Omental fat pad (tissue), 4 donors: Measurements from ENCODE around the gene CAST. TPM values are rescaled to one million over a fixed set of nuclear protein-coding genes. Genes with fewer than 3 reads are reported as not detected.

Source experiments
- ATAC-seq: fragments of 150-250 bp; one replicate; pipeline ENCODE4 v1.9.1; 2016; ENCODE audit warnings: mild to moderate bottlenecking, moderate library complexity; ENCODE audit not compliant: low FRiP score
- DNase-seq: peaks from one replicate; pipeline ENCODE4 v3.0.0-alpha.2; 2019; ENCODE audit warnings: low spot score
- total RNA-seq, 4 donors: library from RNA; depleted of rRNA; stranded (reverse); fragments of >200 nt; gene quantifications; one replicate each; pipeline ENCODE4 v1.1.0, GENCODE V29; 2016
- TF ChIP-seq, protein P1 (sequence below), 3 donors: fragments of 450-650 bp; IDR thresholded peaks; one replicate each; pipeline ENCODE4 v1.5.1; 2016 to 2017; ENCODE audit warnings: antibody characterized with exemption in 3 of 3, mild to moderate bottlenecking in 3 of 3, moderate library complexity in 2 of 3

The CAST gene
- total RNA-seq, 4 donors from 2014 or later: 224 to 362 (median 285) TPM

GRCh38 chr5:96651948-96652753 lies 10.0 kb upstream of the CAST start:
- no peak for DNase-seq
- no peak for ATAC-seq
- TF ChIP-seq, protein P1, sequence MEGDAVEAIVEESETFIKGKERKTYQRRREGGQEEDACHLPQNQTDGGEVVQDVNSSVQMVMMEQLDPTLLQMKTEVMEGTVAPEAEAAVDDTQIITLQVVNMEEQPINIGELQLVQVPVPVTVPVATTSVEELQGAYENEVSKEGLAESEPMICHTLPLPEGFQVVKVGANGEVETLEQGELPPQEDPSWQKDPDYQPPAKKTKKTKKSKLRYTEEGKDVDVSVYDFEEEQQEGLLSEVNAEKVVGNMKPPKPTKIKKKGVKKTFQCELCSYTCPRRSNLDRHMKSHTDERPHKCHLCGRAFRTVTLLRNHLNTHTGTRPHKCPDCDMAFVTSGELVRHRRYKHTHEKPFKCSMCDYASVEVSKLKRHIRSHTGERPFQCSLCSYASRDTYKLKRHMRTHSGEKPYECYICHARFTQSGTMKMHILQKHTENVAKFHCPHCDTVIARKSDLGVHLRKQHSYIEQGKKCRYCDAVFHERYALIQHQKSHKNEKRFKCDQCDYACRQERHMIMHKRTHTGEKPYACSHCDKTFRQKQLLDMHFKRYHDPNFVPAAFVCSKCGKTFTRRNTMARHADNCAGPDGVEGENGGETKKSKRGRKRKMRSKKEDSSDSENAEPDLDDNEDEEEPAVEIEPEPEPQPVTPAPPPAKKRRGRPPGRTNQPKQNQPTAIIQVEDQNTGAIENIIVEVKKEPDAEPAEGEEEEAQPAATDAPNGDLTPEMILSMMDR (IDR thresholded peaks at IDR 0.05): no peak

DNA sequence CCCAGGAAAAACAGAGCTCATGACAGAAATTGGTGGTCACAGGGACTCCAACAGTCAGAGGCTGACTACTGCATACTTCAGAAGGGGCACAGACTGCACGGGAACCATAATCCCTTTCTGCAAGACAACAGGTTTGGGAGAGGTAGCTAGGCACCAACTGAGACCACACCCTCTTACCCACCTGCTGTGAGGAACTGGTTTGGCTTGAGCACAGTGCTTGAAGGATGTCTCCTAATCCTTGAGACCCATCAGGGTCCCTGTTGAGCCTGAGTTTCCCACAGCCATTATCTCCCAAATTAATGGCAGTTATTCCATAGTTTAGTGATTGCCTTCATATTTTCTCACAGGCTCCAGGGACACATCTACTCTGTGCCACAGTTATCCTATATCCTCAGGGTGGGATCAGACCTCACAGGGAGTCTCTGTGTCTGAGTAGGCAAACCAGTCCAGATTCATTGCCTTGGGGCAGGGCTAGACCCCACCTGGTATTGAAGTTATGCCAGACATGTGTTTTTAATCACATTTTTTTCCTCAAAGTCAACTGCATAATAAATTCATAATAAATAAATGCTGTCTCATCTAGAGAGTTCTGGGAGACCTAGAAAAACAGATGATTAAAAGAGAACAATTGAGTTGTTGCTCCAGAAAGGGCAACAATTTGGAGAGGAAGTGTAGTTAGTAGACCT lies 9.3 kb upstream of the CAST start:
- DNase-seq (no peak), ATAC-seq (no peak)
- TF ChIP-seq, protein P1 (IDR thresholded peaks at IDR 0.05): no peak

DNA sequence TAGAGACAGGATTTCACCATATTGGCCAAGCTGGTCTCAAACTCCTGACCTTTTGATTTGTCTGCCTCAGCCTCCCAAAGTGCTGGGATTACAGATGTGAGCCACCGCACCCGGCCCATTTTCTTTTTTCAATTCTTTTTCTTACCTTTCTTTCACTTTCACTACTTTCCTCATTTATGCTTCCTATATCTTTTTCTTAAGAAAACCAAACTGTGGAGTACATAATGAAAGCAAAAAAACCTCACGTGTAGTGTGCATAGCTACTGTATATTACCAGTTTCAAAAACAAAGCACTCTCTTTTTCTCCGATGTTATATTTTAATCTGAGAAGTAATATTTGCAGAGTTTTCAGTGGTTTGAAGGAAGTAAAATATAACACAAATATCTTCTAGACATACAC lies 8.0 kb upstream of the CAST start:
- TF ChIP-seq, protein P1 (IDR thresholded peaks at IDR 0.05): no peak
- no peak for DNase-seq
- ATAC-seq: no peak

- DNase-seq (no peak), ATAC-seq (no peak)
- TF ChIP-seq, protein P1 (IDR thresholded peaks at IDR 0.05): no peak
Observed at GRCh38 chr5:96655085-96655484, 7.1 kb upstream of the CAST start.

DNA sequence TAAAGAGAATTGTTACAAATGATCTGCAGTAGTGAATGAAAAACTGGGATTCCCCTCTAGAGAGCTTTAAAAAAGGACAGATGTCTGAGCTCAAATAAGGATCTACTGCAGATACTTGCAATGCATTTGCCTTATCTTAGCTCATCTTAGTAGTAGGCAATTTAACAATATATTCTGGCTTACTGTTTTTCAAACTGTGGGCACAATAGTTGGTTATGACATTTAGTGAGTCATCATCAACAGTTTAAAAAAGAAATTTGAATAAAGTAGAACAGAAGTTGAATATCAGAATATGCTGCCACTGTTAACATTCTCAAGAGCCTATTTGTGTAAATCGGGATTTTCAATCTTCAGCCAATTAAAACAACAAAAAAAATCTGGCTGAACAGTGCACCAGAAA lies 6.7 kb upstream of the CAST start:
- ATAC-seq: no peak
- TF ChIP-seq, protein P1 (IDR thresholded peaks at IDR 0.05): no peak

GRCh38 chr5:96657068-96657467 lies 5.1 kb upstream of the CAST start:
- ATAC-seq: peak; percentile 58
- no peak for DNase-seq
- TF ChIP-seq, protein P1 (IDR thresholded peaks at IDR 0.05): no peak

More for the DNA sequence above, 6.7 kb upstream of the CAST start:
- DNase-seq: no peak
